GM12874 (cell line): Measurements from ENCODE around the gene ASCL5.

Experiments
- TF ChIP-seq, protein P1 (sequence below): IDR thresholded peaks from 2 replicates; pipeline ENCODE4 v1.5.1; 2011; ENCODE audit warnings: low read depth, mild to moderate bottlenecking, control low read depth, low read length, moderate library complexity; ENCODE audit not compliant: insufficient read depth

ASCL5 gene

DNA sequence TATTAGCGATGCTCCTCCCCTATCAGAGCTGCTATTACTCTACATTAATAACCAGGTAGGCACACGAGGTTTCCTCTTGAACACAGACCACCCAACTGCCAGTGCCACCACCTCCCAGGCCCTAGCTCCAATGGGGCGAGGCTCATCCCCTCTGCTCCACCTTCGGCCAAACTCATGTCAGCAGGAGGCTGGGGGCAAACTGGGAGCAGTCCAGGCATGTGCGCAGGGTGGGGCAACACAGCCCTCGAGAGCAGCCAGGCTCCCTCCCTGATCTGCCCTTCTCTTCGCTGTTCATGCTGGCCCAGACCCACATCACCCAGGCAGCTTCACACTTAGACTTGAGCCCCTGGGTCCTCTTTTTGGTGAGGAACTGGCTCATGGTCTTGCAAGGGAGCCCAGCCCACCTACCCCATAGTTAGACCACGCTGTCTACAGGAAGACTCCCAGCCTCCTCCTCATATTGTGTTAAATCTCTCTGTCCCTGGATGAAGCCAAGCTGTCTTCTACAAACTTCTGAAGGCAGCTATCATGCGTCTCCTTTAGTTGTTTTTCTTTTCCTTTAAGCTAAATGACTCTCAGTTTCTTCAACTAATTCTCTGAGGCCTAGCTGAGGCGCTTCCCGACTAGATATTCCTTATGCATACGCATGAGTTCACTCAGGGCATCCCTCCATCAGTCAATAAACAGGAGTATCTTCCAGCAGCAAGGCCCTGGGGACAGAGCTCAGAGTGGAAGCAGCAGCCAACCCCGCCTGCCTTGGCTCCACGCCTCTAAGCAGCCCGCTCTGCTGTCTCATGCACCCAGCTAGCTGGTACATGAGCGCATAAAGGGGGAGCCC lies 15.2 kb upstream of the ASCL5 start:
- TF ChIP-seq, protein P1, sequence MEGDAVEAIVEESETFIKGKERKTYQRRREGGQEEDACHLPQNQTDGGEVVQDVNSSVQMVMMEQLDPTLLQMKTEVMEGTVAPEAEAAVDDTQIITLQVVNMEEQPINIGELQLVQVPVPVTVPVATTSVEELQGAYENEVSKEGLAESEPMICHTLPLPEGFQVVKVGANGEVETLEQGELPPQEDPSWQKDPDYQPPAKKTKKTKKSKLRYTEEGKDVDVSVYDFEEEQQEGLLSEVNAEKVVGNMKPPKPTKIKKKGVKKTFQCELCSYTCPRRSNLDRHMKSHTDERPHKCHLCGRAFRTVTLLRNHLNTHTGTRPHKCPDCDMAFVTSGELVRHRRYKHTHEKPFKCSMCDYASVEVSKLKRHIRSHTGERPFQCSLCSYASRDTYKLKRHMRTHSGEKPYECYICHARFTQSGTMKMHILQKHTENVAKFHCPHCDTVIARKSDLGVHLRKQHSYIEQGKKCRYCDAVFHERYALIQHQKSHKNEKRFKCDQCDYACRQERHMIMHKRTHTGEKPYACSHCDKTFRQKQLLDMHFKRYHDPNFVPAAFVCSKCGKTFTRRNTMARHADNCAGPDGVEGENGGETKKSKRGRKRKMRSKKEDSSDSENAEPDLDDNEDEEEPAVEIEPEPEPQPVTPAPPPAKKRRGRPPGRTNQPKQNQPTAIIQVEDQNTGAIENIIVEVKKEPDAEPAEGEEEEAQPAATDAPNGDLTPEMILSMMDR: no peak

DNA sequence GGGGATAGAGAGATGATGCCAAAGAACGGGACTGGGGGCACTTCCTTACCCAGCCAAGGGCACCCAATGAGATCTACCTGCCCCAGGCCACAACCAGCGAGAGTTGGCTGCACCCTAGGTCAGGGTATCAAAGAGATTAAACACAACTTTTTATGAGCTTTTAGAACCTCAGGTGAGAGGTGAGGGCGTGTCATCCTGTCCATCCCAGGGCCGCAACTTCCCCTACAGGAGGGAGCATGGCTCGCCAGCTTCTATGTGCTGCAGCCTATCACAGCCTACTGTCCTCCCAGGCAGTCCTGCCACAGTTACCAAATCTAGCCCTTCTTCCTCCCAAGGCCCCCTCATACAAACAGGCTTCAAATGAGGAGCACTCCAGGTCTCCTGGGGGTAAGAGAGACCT lies 14.4 kb upstream of the ASCL5 start:
- TF ChIP-seq, protein P1: no peak

DNA sequence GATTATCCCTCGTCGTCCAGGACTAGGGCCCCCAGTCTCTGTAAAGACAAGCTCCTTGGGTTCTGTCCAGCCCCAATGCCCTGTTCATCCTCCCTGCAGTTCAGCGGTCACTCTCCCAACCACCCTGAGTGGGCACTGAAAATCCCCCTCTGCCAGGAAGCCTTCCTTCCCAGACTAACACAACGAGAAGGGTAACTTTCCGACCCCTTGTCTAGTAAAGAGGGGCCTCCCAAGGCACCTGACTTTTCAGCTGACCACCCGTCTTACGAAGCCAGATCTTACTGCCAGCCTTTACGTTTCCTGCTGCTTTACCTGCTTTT lies 13.9 kb upstream of the ASCL5 start:
- TF ChIP-seq, protein P1: no peak

- TF ChIP-seq, protein P1: no peak
These were observed 13.4 kb upstream of the ASCL5 start for GRCh38 chr1:201140235-201140940.

GRCh38 chr1:201139756-201140155 lies 12.8 kb upstream of the ASCL5 start:
- TF ChIP-seq, protein P1: no peak

DNA sequence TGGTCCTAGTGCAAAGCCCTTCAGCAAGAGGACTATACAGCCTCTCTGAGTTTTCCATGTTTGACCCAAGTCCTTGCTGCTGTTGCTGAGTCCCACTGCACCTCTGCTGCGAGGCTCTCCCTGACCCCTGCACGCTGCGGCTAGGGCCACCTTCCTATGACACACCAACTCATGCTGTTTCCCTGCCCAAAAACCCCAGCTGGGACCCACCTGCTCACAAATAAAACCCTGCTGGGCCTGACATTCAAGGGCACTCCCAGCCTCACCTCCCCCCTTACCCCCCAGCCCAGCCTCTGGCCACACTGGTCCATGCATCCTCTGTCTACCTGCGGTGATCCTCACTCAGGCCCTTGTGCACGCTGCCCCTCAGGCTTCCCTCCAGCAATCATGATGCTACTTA lies 12.3 kb upstream of the ASCL5 start:
- TF ChIP-seq, protein P1: no peak

GRCh38 chr1:201138311-201138840 lies 11.4 kb upstream of the ASCL5 start:
- TF ChIP-seq, protein P1: no peak
